K562 (cell line): Measurements from ENCODE around the gene CYB5B. TPM values are rescaled to one million over a fixed set of nuclear protein-coding genes. Genes with fewer than 3 reads are reported as not detected.
A peak's percentile ranks its signal among the peaks of the same experiment; 100 is the strongest.

ENCODE experiments used
- AFF1 ChIP-seq, 2 experiments: fragments of 450-650 bp; IDR thresholded peaks; 2 replicates each; pipeline ENCODE4 v1.6.1; 2018; ENCODE audit warnings: mild to moderate bottlenecking in 2 of 2, low read depth in 1 of 2; ENCODE audit not compliant: partially characterized antibody in 2 of 2
- CREM ChIP-seq: IDR thresholded peaks from 2 replicates; pipeline ENCODE4 v1.6.1; 2014; ENCODE audit warnings: antibody characterized with exemption, low read depth
- FOSL1 ChIP-seq: fragments of 200-800 bp; sonication (Bioruptor generic); conservative IDR thresholded peaks from 2 replicates; pipeline ENCODE4 v1.6.1; 2016; ENCODE audit warnings: missing genetic modification characterization, missing compliant biosample characterization
- FOXJ3 ChIP-seq: sonication (generic); formaldehyde crosslinking; IDR thresholded peaks from 2 replicates; pipeline ENCODE4 v1.4.0; 2020; ENCODE audit warnings: mild to moderate bottlenecking, missing genetic modification reagents
- MBD1 ChIP-seq: fragments of 250-450 bp; sonication (Bioruptor Pico); IDR thresholded peaks from 2 replicates; pipeline ENCODE4 v1.8.0; 2022; ENCODE audit warnings: inconsistent platforms
- NFRKB ChIP-seq: fragments of 450-650 bp; IDR thresholded peaks from 2 replicates; pipeline ENCODE4 v1.6.1; 2016; ENCODE audit warnings: low read depth
- POLR2AphosphoS5 ChIP-seq: IDR thresholded peaks from 2 replicates; pipeline ENCODE4 v1.6.1; 2011; ENCODE audit warnings: mild to moderate bottlenecking, low read depth, low read length, moderate library complexity; ENCODE audit not compliant: control insufficient read depth, insufficient read depth
- RAD21 ChIP-seq, 2 experiments: fragments of 250-450 bp in 1 of 2; fragments of 450-650 bp in 1 of 2; sonication (Bioruptor Pico) in 1 of 2; formaldehyde crosslinking in 1 of 2; IDR thresholded peaks in 1 of 2; conservative IDR thresholded peaks in 1 of 2; 2 replicates each; pipeline versions ENCODE4 v1.4.0 to v1.8.0; 2020 to 2022; ENCODE audit warnings: mild to moderate bottlenecking in 2 of 2, moderate library complexity in 1 of 2
- STAT5B ChIP-seq: fragments of 250-450 bp; sonication (Bioruptor Pico); IDR thresholded peaks from 2 replicates; pipeline ENCODE4 v1.8.0; 2021; ENCODE audit warnings: mild to moderate bottlenecking, inconsistent platforms
- SUPT5H ChIP-seq: fragments of 450-650 bp; IDR thresholded peaks from 2 replicates; pipeline ENCODE4 v1.6.1; 2016
- TAF7 ChIP-seq: fragments of 450-650 bp; IDR thresholded peaks from 2 replicates; pipeline ENCODE4 v1.6.1; 2016; ENCODE audit warnings: missing genetic modification characterization, missing compliant biosample characterization
- TOE1 ChIP-seq, 2 experiments: fragments of 450-650 bp in 1 of 2; sonication (generic) in 1 of 2; formaldehyde crosslinking in 1 of 2; IDR thresholded peaks; 2 replicates each; pipeline versions ENCODE4 v1.7.1 to v1.8.0; 2016 to 2022; ENCODE audit warnings: borderline replicate concordance in 2 of 2, mild to moderate bottlenecking in 2 of 2, antibody characterized with exemption in 1 of 2, inconsistent platforms in 1 of 2, low read depth in 1 of 2, missing genetic modification reagents in 1 of 2, moderate library complexity in 1 of 2
- ZBTB1 ChIP-seq: sonication (generic); formaldehyde crosslinking; IDR thresholded peaks from 2 replicates; pipeline ENCODE4 v1.8.1; 2023; ENCODE audit warnings: missing genetic modification reagents, low read depth, mild to moderate bottlenecking, borderline replicate concordance
- ZNF134 ChIP-seq: fragments of 250-450 bp; sonication (Bioruptor Pico); conservative IDR thresholded peaks from 2 replicates; pipeline ENCODE4 v1.4.0; 2020
- polyA plus RNA-seq, 8 experiments: library from polyadenylated mRNA; depleted of rRNA in 4 of 8; stranded (reverse) in 5 of 8; unstranded in 3 of 8; fragments of >200 nt; fragmentation: Nextera tagmentation in 2 of 8; fragmentation: Illumina TruSeq in 1 of 8; extraction: Ambion mirVana in 2 of 8; extraction: Trizol in 1 of 8; gene quantifications; 2 replicates each; pipeline versions ENCODE4 v1.2.1 to v1.2.3, GENCODE V29; 2011 to 2014; ENCODE audit warnings: inconsistent platforms in 1 of 8, missing spikeins in 1 of 8
- total RNA-seq, 7 experiments: library from RNA; depleted of rRNA in 6 of 7; stranded (reverse); fragments of >200 nt in 6 of 7; fragmentation: Illumina TruSeq in 2 of 7; extraction: Trizol in 2 of 7; gene quantifications; 2 replicates each; pipeline versions ENCODE4 v1.2.1 to v1.2.3, GENCODE V29; 2011 to 2021; ENCODE audit warnings: low replicate concordance in 1 of 7
- TF ChIP-seq, protein P1 (sequence below): fragments of 250-450 bp; sonication (Bioruptor Pico); IDR thresholded peaks from 2 replicates; pipeline ENCODE4 v1.4.0; 2020
- TF ChIP-seq, protein P2 (sequence below): fragments of 250-450 bp; sonication (Bioruptor Pico); IDR thresholded peaks from 2 replicates; pipeline ENCODE4 v1.4.0; 2020; ENCODE audit warnings: mild to moderate bottlenecking, moderate library complexity, borderline replicate concordance

CYB5B gene
- total and polyA plus RNA-seq, 9 of the 15 experiments (the other 6 are each of a cell fraction or from before 2014, with no cell fraction given) = 29.9 to 274 (median 136) TPM

GRCh38 chr16:69424053-69424934 is at the start of gene CYB5B (continued):
- TF ChIP-seq MBD1 (CRISPR knock-in tag) (peak; percentile 61; the same call in 1 of the 2 replicates), AFF1 (IDR thresholded peaks at IDR 0.05; ENCODE audit: low read depth in 1 of 2, partially characterized antibody in 2 of 2) (peak; percentile 32 to 83), ZNF134 (CRISPR knock-in tag) (no peak), NFRKB (no peak; the same call in 1 of the 2 replicates), ZBTB1 (peak; percentile 49; the same call in 1 of the 2 replicates), TAF7 (tag) (no peak; the same call in 1 of the 2 replicates), TOE1 (IDR thresholded peaks at IDR 0.05; ENCODE audit: borderline replicate concordance) (peak; percentile 57; the same call in 1 of the 2 replicates), TOE1 (CRISPR knock-in tag; IDR thresholded peaks at IDR 0.05; ENCODE audit: borderline replicate concordance, low read depth) (no peak), CREM (peak; percentile 69), STAT5B (CRISPR knock-in tag) (no peak), POLR2AphosphoS5 (peak; percentile 82; the same call in 1 of the 2 replicates), FOXJ3 (CRISPR knock-in tag) (no peak), RAD21 (CRISPR knock-in tag; conservative IDR thresholded peaks at IDR 0.05 in 1 of 2, IDR thresholded peaks at IDR 0.05 in 1 of 2) (no peak; a peak in 1 of 4 replicates), SUPT5H (peak; percentile 95), FOSL1 (tag) (no peak)
- TF ChIP-seq, protein P1, sequence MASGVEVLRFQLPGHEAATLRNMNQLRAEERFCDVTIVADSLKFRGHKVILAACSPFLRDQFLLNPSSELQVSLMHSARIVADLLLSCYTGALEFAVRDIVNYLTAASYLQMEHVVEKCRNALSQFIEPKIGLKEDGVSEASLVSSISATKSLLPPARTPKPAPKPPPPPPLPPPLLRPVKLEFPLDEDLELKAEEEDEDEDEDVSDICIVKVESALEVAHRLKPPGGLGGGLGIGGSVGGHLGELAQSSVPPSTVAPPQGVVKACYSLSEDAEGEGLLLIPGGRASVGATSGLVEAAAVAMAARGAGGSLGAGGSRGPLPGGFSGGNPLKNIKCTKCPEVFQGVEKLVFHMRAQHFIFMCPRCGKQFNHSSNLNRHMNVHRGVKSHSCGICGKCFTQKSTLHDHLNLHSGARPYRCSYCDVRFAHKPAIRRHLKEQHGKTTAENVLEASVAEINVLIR (CRISPR knock-in tag) = no peak
- TF ChIP-seq, protein P2, sequence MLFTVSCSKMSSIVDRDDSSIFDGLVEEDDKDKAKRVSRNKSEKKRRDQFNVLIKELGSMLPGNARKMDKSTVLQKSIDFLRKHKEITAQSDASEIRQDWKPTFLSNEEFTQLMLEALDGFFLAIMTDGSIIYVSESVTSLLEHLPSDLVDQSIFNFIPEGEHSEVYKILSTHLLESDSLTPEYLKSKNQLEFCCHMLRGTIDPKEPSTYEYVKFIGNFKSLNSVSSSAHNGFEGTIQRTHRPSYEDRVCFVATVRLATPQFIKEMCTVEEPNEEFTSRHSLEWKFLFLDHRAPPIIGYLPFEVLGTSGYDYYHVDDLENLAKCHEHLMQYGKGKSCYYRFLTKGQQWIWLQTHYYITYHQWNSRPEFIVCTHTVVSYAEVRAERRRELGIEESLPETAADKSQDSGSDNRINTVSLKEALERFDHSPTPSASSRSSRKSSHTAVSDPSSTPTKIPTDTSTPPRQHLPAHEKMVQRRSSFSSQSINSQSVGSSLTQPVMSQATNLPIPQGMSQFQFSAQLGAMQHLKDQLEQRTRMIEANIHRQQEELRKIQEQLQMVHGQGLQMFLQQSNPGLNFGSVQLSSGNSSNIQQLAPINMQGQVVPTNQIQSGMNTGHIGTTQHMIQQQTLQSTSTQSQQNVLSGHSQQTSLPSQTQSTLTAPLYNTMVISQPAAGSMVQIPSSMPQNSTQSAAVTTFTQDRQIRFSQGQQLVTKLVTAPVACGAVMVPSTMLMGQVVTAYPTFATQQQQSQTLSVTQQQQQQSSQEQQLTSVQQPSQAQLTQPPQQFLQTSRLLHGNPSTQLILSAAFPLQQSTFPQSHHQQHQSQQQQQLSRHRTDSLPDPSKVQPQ (CRISPR knock-in tag) = no peak
